CD14-positive monocyte (primary cell): Measurements from ENCODE around the gene TNNT3. TPM values are rescaled to one million over a fixed set of nuclear protein-coding genes. Genes with fewer than 3 reads are reported as not detected.

Experiments
- DNase-seq, 3 donors: peaks; one replicate each; pipeline ENCODE4 v3.0.0-alpha.2; 2011 to 2022
- H2AFZ ChIP-seq: 2 replicates; pipeline ENCODE4 v1.6.0; 2012; ENCODE audit warnings: mild to moderate bottlenecking, low read depth, low read length, inconsistent platforms; ENCODE audit not compliant: insufficient read depth, poor library complexity, severe bottlenecking
- H3K27ac ChIP-seq, 2 donors: 1 replicate in 1 of 2; 2 replicates in 1 of 2; pipeline ENCODE4 v1.5.1; 2012 to 2013; ENCODE audit warnings: low read length in 2 of 2, control low read depth in 1 of 2, inconsistent platforms in 1 of 2, low read depth in 1 of 2, mild to moderate bottlenecking in 1 of 2
- H3K27me3 ChIP-seq, 2 donors: one replicate each; pipeline versions ENCODE4 v1.6.0 to v1.6.1; 2011 to 2013; ENCODE audit warnings: low read length in 2 of 2; ENCODE audit not compliant: control insufficient read depth in 2 of 2, insufficient read depth in 2 of 2
- H3K36me3 ChIP-seq, 2 donors: replicated peaks in 1 of 2; 1 replicate in 1 of 2; 2 replicates in 1 of 2; pipeline versions ENCODE4 v1.5.1 to v1.6.1; 2012 to 2013; ENCODE audit warnings: low read length in 2 of 2, control low read depth in 1 of 2, inconsistent platforms in 1 of 2, mild to moderate bottlenecking in 1 of 2; ENCODE audit not compliant: insufficient read depth in 2 of 2, control insufficient read depth in 1 of 2
- H3K4me1 ChIP-seq, 2 donors: 1 replicate in 1 of 2; 2 replicates in 1 of 2; pipeline versions ENCODE4 v1.5.1 to v1.6.1; 2012 to 2013; ENCODE audit warnings: low read length in 2 of 2, control low read depth in 1 of 2, inconsistent platforms in 1 of 2, mild to moderate bottlenecking in 1 of 2, moderate library complexity in 1 of 2; ENCODE audit not compliant: insufficient read depth in 2 of 2, control insufficient read depth in 1 of 2
- H3K4me2 ChIP-seq: replicated peaks from 2 replicates; pipeline ENCODE3; 2012; ENCODE audit warnings: low read length, moderate library complexity, mild to moderate bottlenecking; ENCODE audit not compliant: poor library complexity, severe bottlenecking; ENCODE audit errors: extremely low read depth
- H3K4me3 ChIP-seq, 3 experiments: fragments of 200-600 bp in 1 of 3; sonication (generic) in 1 of 3; replicated peaks in 1 of 3; 1 replicate in 2 of 3; 2 replicates in 1 of 3; pipeline ENCODE4 v1.5.1; 2011 to 2013; ENCODE audit warnings: low read length in 3 of 3, mild to moderate bottlenecking in 3 of 3, control low read depth in 2 of 3, low read depth in 2 of 3, inconsistent platforms in 1 of 3, moderate library complexity in 1 of 3
- H3K79me2 ChIP-seq: 2 replicates; pipeline ENCODE4 v1.6.0; 2012; ENCODE audit warnings: mild to moderate bottlenecking, control low read depth, inconsistent platforms, low read length, moderate library complexity; ENCODE audit not compliant: insufficient read depth
- H3K9ac ChIP-seq: 2 replicates; pipeline ENCODE4 v1.6.0; 2017; ENCODE audit warnings: low read length, mild to moderate bottlenecking; ENCODE audit not compliant: insufficient read depth, poor library complexity, severe bottlenecking
- H3K9me3 ChIP-seq, 2 donors: replicated peaks in 1 of 2; 1 replicate in 1 of 2; 2 replicates in 1 of 2; pipeline versions ENCODE4 v1.5.1 to v1.6.1; 2012 to 2013; ENCODE audit warnings: low read length in 2 of 2, control low read depth in 1 of 2; ENCODE audit not compliant: control insufficient read depth in 1 of 2, insufficient read depth in 1 of 2
- H4K20me1 ChIP-seq: 2 replicates; pipeline ENCODE4 v1.6.0; 2012; ENCODE audit warnings: mild to moderate bottlenecking, low read length, control low read depth, moderate library complexity; ENCODE audit not compliant: insufficient read depth
- H3K27ac Mint-ChIP-seq, 7 donors: one replicate each; pipeline ENCODE4 v1.8.0; 2020; ENCODE audit warnings: mild to moderate bottlenecking in 7 of 7, mixed read lengths in 7 of 7, moderate library complexity in 6 of 7, inconsistent platforms in 2 of 7
- H3K27me3 Mint-ChIP-seq, 3 donors: one replicate each; pipeline ENCODE4 v1.8.0; 2021 to 2022; ENCODE audit warnings: low read depth in 3 of 3, mild to moderate bottlenecking in 3 of 3, mixed read lengths in 3 of 3, moderate library complexity in 3 of 3, inconsistent platforms in 1 of 3
- H3K36me3 Mint-ChIP-seq, 2 donors: one replicate each; pipeline ENCODE4 v1.8.0; 2020; ENCODE audit warnings: mixed read lengths in 2 of 2, inconsistent platforms in 1 of 2, mild to moderate bottlenecking in 1 of 2
- H3K4me1 Mint-ChIP-seq: one replicate; pipeline ENCODE4 v1.8.0; 2020; ENCODE audit warnings: mild to moderate bottlenecking, mixed read lengths
- H3K4me3 Mint-ChIP-seq, 2 donors: one replicate each; pipeline ENCODE4 v1.8.0; 2020; ENCODE audit warnings: mild to moderate bottlenecking in 2 of 2, mixed read lengths in 2 of 2, moderate library complexity in 1 of 2
- H3K9me3 Mint-ChIP-seq, 7 donors: one replicate each; pipeline ENCODE4 v1.8.0; 2020 to 2022; ENCODE audit warnings: mixed read lengths in 7 of 7, mild to moderate bottlenecking in 6 of 7, moderate library complexity in 6 of 7, inconsistent platforms in 2 of 7
- CTCF ChIP-seq: fragments of 200-600 bp; IDR thresholded peaks from one replicate; pipeline ENCODE4 v1.8.0; 2022; ENCODE audit warnings: antibody characterized with exemption, mild to moderate bottlenecking
- WGBS: methylation state at CpG from one replicate; pipeline ENCODE4 v1.1.5; 2013; ENCODE audit warnings: missing lambda C conversion rate; ENCODE audit not compliant: insufficient coverage; 5-methylcytosine and 5-hydroxymethylcytosine counted together
- intact Hi-C, 2 donors: fragments of 100-400 bp; cut with micrococcal nuclease; formaldehyde crosslinking; loops; one replicate each; pipeline versions ENCODE4 v1.15.0 to v1.15.1; 2023
- polyA plus RNA-seq, 3 donors: library from polyadenylated mRNA; depleted of rRNA in 1 of 3; unstranded in 2 of 3; stranded (reverse) in 1 of 3; fragments of 300-500 nt in 2 of 3; fragments of >200 nt in 1 of 3; fragmentation: Illumina TruSeq in 2 of 3; gene quantifications; 1 replicate in 2 of 3; 2 replicates in 1 of 3; pipeline ENCODE4 v1.2.3, GENCODE V29; 2012 to 2021

Gene TNNT3
- polyA plus RNA-seq, 3 donors, result 1.4 TPM; not detected in 2

GRCh38 chr11:1978720-1979473 is 59.4 kb downstream of the TNNT3 start:
- Mint-ChIP-seq H3K36me3 (no peaks in the 10 kb centered on the region), H3K4me1 (no peaks in the 10 kb centered on the region), H3K27ac (no peak overlapping the region), H3K27me3 (no peaks in the 10 kb centered on the region), H3K9me3 (no peaks in the 10 kb centered on the region), H3K4me3 (no peak overlapping the region)
- Histone ChIP-seq H2AFZ (no peak overlapping the region), H3K4me1 (no peaks in the 10 kb centered on the region), H3K4me2 (no peak overlapping the region), H3K4me3 (no peak overlapping the region), H4K20me1 (no peaks in the 10 kb centered on the region), H3K9ac (no peak overlapping the region), H3K27me3 (no peaks in the 10 kb centered on the region), H3K9me3 (no peaks in the 10 kb centered on the region), H3K36me3 (no peaks in the 10 kb centered on the region), H3K27ac (no peak overlapping the region), H3K79me2 (no peaks in the 10 kb centered on the region)
- WGBS, result no CpG with 5 or more reads among the region's 26 CpGs
- intact Hi-C loops, result no loop called here
- TF ChIP-seq CTCF, result no peak
- DNase-seq, result no peak

GRCh38 chr11:1979607-1980006 is 60.1 kb downstream of the TNNT3 start:
- no peak for DNase-seq
- Mint-ChIP-seq H3K9me3 (no peaks in the 10 kb centered on the region), H3K4me1 (no peaks in the 10 kb centered on the region), H3K27me3 (no peaks in the 10 kb centered on the region), H3K36me3 (no peaks in the 10 kb centered on the region), H3K27ac (no peak overlapping the region), H3K4me3 (no peak overlapping the region)
- no peak overlapping the region for H2AFZ ChIP-seq
- no peaks in the 10 kb centered on the region for H3K4me1 ChIP-seq
- TF ChIP-seq CTCF, result no peak
- no peak overlapping the region for H3K4me3 ChIP-seq
- no peak overlapping the region for H3K9ac ChIP-seq
- no CpG with 5 or more reads among the region's 11 CpGs for WGBS
- H3K79me2 ChIP-seq, result no peaks in the 10 kb centered on the region
- no peak overlapping the region for H3K4me2 ChIP-seq
- intact Hi-C loops, result no loop called here
- no peaks in the 10 kb centered on the region for H3K9me3 ChIP-seq
- H3K27me3 ChIP-seq, result no peaks in the 10 kb centered on the region
- H3K27ac ChIP-seq, result no peak overlapping the region
- H4K20me1 ChIP-seq, result no peaks in the 10 kb centered on the region
- H3K36me3 ChIP-seq, result no peaks in the 10 kb centered on the region
